Ishikawa (cell line): Measurements from ENCODE around the gene RAB1B.

Experiments
- CEBPB ChIP-seq: IDR thresholded peaks from 2 replicates; pipeline ENCODE4 v1.6.1; 2012
- CREB1 ChIP-seq: IDR thresholded peaks from 2 replicates; pipeline ENCODE4 v1.6.1; 2012; ENCODE audit warnings: low read depth
- EGR1 ChIP-seq: IDR thresholded peaks from 2 replicates; pipeline ENCODE4 v1.6.1; 2012
- EP300 ChIP-seq: IDR thresholded peaks from 2 replicates; pipeline ENCODE4 v1.6.1; 2012; ENCODE audit warnings: borderline replicate concordance
- MAX ChIP-seq: IDR thresholded peaks from 2 replicates; pipeline ENCODE4 v1.6.1; 2012
- NFIC ChIP-seq: IDR thresholded peaks from 2 replicates; pipeline ENCODE4 v1.6.1; 2012
- RAD21 ChIP-seq: IDR thresholded peaks from 2 replicates; pipeline ENCODE4 v1.6.1; 2012; ENCODE audit warnings: low read depth
- TAF1 ChIP-seq: IDR thresholded peaks from 2 replicates; pipeline ENCODE4 v1.6.1; 2012; ENCODE audit warnings: low read depth, mild to moderate bottlenecking
- TEAD4 ChIP-seq: IDR thresholded peaks from 2 replicates; pipeline ENCODE4 v1.6.1; 2012
- YY1 ChIP-seq: IDR thresholded peaks from 2 replicates; pipeline ENCODE4 v1.6.1; 2012; ENCODE audit warnings: low read depth
- ZBTB7A ChIP-seq: IDR thresholded peaks from 2 replicates; pipeline ENCODE4 v1.6.1; 2012; ENCODE audit warnings: low read depth

- TF ChIP-seq MAX, result no peak
- TF ChIP-seq EGR1, result no peak
- TF ChIP-seq TAF1, result no peak
- no peak for TF ChIP-seq RAD21
- TF ChIP-seq YY1, result no peak
- TF ChIP-seq CEBPB, result no peak
- no peak for TF ChIP-seq TEAD4
- no peak for TF ChIP-seq CREB1
- no peak for TF ChIP-seq NFIC
- TF ChIP-seq EP300, result no peak
- no peak for TF ChIP-seq ZBTB7A
These were observed 53.2 kb downstream of the RAB1B start for GRCh38 chr11:66321606-66322005.
